Liver (tissue), 3 donors: ENCODE data around the gene RNF183.

ENCODE experiments used
- ATF3 ChIP-seq: IDR thresholded peaks from 2 replicates; pipeline ENCODE4 v1.6.1; 2016; ENCODE audit warnings: antibody characterized with exemption
- HNF4A ChIP-seq, 2 donors: conservative IDR thresholded peaks; 2 replicates each; pipeline ENCODE4 v1.6.1; 2016; ENCODE audit warnings: antibody characterized with exemption in 2 of 2, mild to moderate bottlenecking in 2 of 2
- TF ChIP-seq, protein P1 (sequence below): fragments of 150-350 bp; IDR thresholded peaks from 2 replicates; pipeline ENCODE4 v1.5.1; 2017; ENCODE audit warnings: improper control_type of control experiment, low read depth, low read length; ENCODE audit not compliant: missing input control
- donor health status: healthy.
- donor health status: healthy.

DNA sequence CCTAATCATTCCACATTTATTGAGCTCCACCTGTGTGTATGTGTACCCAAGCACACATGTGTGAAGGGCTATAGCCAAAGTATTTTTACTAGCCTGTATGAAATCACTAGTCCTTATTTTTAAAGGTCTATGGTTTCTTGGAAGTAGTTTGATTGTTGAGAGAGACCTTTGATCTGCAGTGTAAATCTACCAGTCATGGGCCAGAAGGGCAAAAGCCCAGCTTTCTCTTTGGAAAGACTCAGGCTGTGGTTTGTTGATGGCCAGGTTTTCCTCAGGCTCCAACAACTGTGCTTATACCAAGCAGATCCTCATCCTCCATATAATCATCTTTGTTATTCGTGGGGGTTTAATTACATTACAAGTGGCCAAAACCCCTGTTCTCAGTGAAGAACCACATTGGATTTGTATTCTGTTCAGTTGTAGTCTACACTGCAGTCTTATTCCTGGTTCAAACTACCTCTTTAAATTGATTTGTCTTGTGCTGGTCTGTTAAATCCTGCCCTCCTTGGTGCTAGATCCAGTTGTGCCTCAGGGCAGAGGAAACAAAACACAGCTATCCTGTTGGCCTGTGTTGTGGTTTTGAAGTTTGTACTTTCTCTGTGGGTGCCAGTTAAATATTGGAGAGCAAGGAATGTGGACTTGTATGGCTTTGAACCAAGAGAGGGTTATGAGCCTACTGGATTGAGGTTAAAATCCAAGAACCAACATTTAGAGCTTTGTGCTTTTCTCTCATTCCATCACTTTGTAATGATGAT is 41.1 kb downstream of the RNF183 start:
- no peak for TF ChIP-seq ATF3
- TF ChIP-seq HNF4A (conservative IDR thresholded peaks at IDR 0.05): peak; percentile 78 to 87
- TF ChIP-seq, protein P1, sequence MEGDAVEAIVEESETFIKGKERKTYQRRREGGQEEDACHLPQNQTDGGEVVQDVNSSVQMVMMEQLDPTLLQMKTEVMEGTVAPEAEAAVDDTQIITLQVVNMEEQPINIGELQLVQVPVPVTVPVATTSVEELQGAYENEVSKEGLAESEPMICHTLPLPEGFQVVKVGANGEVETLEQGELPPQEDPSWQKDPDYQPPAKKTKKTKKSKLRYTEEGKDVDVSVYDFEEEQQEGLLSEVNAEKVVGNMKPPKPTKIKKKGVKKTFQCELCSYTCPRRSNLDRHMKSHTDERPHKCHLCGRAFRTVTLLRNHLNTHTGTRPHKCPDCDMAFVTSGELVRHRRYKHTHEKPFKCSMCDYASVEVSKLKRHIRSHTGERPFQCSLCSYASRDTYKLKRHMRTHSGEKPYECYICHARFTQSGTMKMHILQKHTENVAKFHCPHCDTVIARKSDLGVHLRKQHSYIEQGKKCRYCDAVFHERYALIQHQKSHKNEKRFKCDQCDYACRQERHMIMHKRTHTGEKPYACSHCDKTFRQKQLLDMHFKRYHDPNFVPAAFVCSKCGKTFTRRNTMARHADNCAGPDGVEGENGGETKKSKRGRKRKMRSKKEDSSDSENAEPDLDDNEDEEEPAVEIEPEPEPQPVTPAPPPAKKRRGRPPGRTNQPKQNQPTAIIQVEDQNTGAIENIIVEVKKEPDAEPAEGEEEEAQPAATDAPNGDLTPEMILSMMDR: no peak
